CD14-positive monocyte (primary cell): ENCODE measurements around the gene ATP1A2. TPM values are rescaled to one million over a fixed set of nuclear protein-coding genes. Genes with fewer than 3 reads are reported as not detected.
A peak's percentile ranks its signal among the peaks of the same experiment; 100 is the strongest.

Experiments
- DNase-seq, 3 donors: peaks; one replicate each; pipeline ENCODE4 v3.0.0-alpha.2; 2011 to 2022
- H2AFZ ChIP-seq: 2 replicates; pipeline ENCODE4 v1.6.0; 2012; ENCODE audit warnings: mild to moderate bottlenecking, low read depth, low read length, inconsistent platforms; ENCODE audit not compliant: insufficient read depth, poor library complexity, severe bottlenecking
- H3K27ac ChIP-seq, 2 donors: 1 replicate in 1 of 2; 2 replicates in 1 of 2; pipeline ENCODE4 v1.5.1; 2012 to 2013; ENCODE audit warnings: low read length in 2 of 2, control low read depth in 1 of 2, inconsistent platforms in 1 of 2, low read depth in 1 of 2, mild to moderate bottlenecking in 1 of 2
- H3K27me3 ChIP-seq, 2 donors: one replicate each; pipeline versions ENCODE4 v1.6.0 to v1.6.1; 2011 to 2013; ENCODE audit warnings: low read length in 2 of 2; ENCODE audit not compliant: control insufficient read depth in 2 of 2, insufficient read depth in 2 of 2
- H3K36me3 ChIP-seq, 2 donors: replicated peaks in 1 of 2; 1 replicate in 1 of 2; 2 replicates in 1 of 2; pipeline versions ENCODE4 v1.5.1 to v1.6.1; 2012 to 2013; ENCODE audit warnings: low read length in 2 of 2, control low read depth in 1 of 2, inconsistent platforms in 1 of 2, mild to moderate bottlenecking in 1 of 2; ENCODE audit not compliant: insufficient read depth in 2 of 2, control insufficient read depth in 1 of 2
- H3K4me1 ChIP-seq, 2 donors: 1 replicate in 1 of 2; 2 replicates in 1 of 2; pipeline versions ENCODE4 v1.5.1 to v1.6.1; 2012 to 2013; ENCODE audit warnings: low read length in 2 of 2, control low read depth in 1 of 2, inconsistent platforms in 1 of 2, mild to moderate bottlenecking in 1 of 2, moderate library complexity in 1 of 2; ENCODE audit not compliant: insufficient read depth in 2 of 2, control insufficient read depth in 1 of 2
- H3K4me2 ChIP-seq: replicated peaks from 2 replicates; pipeline ENCODE3; 2012; ENCODE audit warnings: low read length, moderate library complexity, mild to moderate bottlenecking; ENCODE audit not compliant: poor library complexity, severe bottlenecking; ENCODE audit errors: extremely low read depth
- H3K4me3 ChIP-seq, 3 experiments: fragments of 200-600 bp in 1 of 3; sonication (generic) in 1 of 3; replicated peaks in 1 of 3; 1 replicate in 2 of 3; 2 replicates in 1 of 3; pipeline ENCODE4 v1.5.1; 2011 to 2013; ENCODE audit warnings: low read length in 3 of 3, mild to moderate bottlenecking in 3 of 3, control low read depth in 2 of 3, low read depth in 2 of 3, inconsistent platforms in 1 of 3, moderate library complexity in 1 of 3
- H3K79me2 ChIP-seq: 2 replicates; pipeline ENCODE4 v1.6.0; 2012; ENCODE audit warnings: mild to moderate bottlenecking, control low read depth, inconsistent platforms, low read length, moderate library complexity; ENCODE audit not compliant: insufficient read depth
- H3K9ac ChIP-seq: 2 replicates; pipeline ENCODE4 v1.6.0; 2017; ENCODE audit warnings: low read length, mild to moderate bottlenecking; ENCODE audit not compliant: insufficient read depth, poor library complexity, severe bottlenecking
- H3K9me3 ChIP-seq, 2 donors: replicated peaks in 1 of 2; 1 replicate in 1 of 2; 2 replicates in 1 of 2; pipeline versions ENCODE4 v1.5.1 to v1.6.1; 2012 to 2013; ENCODE audit warnings: low read length in 2 of 2, control low read depth in 1 of 2; ENCODE audit not compliant: control insufficient read depth in 1 of 2, insufficient read depth in 1 of 2
- H4K20me1 ChIP-seq: 2 replicates; pipeline ENCODE4 v1.6.0; 2012; ENCODE audit warnings: mild to moderate bottlenecking, low read length, control low read depth, moderate library complexity; ENCODE audit not compliant: insufficient read depth
- H3K27ac Mint-ChIP-seq, 7 donors: one replicate each; pipeline ENCODE4 v1.8.0; 2020; ENCODE audit warnings: mild to moderate bottlenecking in 7 of 7, mixed read lengths in 7 of 7, moderate library complexity in 6 of 7, inconsistent platforms in 2 of 7
- H3K27me3 Mint-ChIP-seq, 3 donors: one replicate each; pipeline ENCODE4 v1.8.0; 2021 to 2022; ENCODE audit warnings: low read depth in 3 of 3, mild to moderate bottlenecking in 3 of 3, mixed read lengths in 3 of 3, moderate library complexity in 3 of 3, inconsistent platforms in 1 of 3
- H3K36me3 Mint-ChIP-seq, 2 donors: one replicate each; pipeline ENCODE4 v1.8.0; 2020; ENCODE audit warnings: mixed read lengths in 2 of 2, inconsistent platforms in 1 of 2, mild to moderate bottlenecking in 1 of 2
- H3K4me1 Mint-ChIP-seq: one replicate; pipeline ENCODE4 v1.8.0; 2020; ENCODE audit warnings: mild to moderate bottlenecking, mixed read lengths
- H3K4me3 Mint-ChIP-seq, 2 donors: one replicate each; pipeline ENCODE4 v1.8.0; 2020; ENCODE audit warnings: mild to moderate bottlenecking in 2 of 2, mixed read lengths in 2 of 2, moderate library complexity in 1 of 2
- H3K9me3 Mint-ChIP-seq, 7 donors: one replicate each; pipeline ENCODE4 v1.8.0; 2020 to 2022; ENCODE audit warnings: mixed read lengths in 7 of 7, mild to moderate bottlenecking in 6 of 7, moderate library complexity in 6 of 7, inconsistent platforms in 2 of 7
- WGBS: methylation state at CpG from one replicate; pipeline ENCODE4 v1.1.5; 2013; ENCODE audit warnings: missing lambda C conversion rate; ENCODE audit not compliant: insufficient coverage; 5-methylcytosine and 5-hydroxymethylcytosine counted together
- intact Hi-C, 2 donors: fragments of 100-400 bp; cut with micrococcal nuclease; formaldehyde crosslinking; loops; one replicate each; pipeline versions ENCODE4 v1.15.0 to v1.15.1; 2023
- polyA plus RNA-seq, 3 donors: library from polyadenylated mRNA; depleted of rRNA in 1 of 3; unstranded in 2 of 3; stranded (reverse) in 1 of 3; fragments of 300-500 nt in 2 of 3; fragments of >200 nt in 1 of 3; fragmentation: Illumina TruSeq in 2 of 3; gene quantifications; 1 replicate in 2 of 3; 2 replicates in 1 of 3; pipeline ENCODE4 v1.2.3, GENCODE V29; 2012 to 2021
- TF ChIP-seq, protein P1 (sequence below): fragments of 200-600 bp; IDR thresholded peaks from one replicate; pipeline ENCODE4 v1.8.0; 2022; ENCODE audit warnings: antibody characterized with exemption, mild to moderate bottlenecking

Gene ATP1A2
- polyA plus RNA-seq, 3 donors, result 0.03 TPM; not detected in 2

DNA sequence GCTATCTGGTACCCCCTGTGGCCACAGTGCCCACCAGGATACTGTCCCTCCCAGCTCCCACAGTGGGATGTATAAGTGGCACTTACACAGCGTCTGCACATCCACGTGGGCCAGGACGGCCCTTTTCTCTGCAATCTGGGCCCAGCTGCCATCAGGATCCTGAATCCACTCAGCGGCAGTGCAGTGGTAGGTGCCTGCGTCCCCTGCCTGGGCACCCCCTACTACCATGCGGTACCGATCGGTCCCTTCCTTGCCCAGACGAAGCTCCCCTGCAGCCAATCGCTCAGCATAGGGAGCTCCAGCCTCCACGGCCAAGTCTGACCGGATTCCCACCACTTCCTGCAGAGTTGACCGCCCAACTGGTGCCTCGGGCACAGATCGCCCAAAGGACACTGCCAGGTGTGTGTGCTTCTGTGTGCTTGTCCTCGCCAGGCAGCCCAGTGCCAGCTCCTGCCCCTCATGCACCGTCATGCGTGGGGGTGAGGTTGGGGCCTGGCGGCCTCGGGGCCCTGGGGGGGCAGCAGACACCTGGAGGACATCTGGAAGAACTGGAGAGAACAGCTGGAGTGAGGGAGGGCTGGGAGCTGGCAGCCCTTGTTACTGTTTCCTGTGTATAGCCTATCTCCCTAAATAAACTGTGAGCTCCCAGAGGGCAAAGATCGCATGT, 21.8 kb upstream of the ATP1A2 start:
- no peaks in the 10 kb centered on the region for H3K27me3 ChIP-seq
- peak overlapping the region in 1 of 7 donors; percentile 25 for H3K27ac Mint-ChIP-seq
- peaks cover 25% of the 10 kb centered on the region in 2 donors for H3K36me3 Mint-ChIP-seq
- H3K9me3 ChIP-seq, result no peaks in the 10 kb centered on the region
- DNase-seq, result no peak
- H3K27me3 Mint-ChIP-seq, result peaks cover 3 to 12% (median 4%) of the 10 kb centered on the region in 3 donors
- H3K36me3 ChIP-seq, result peaks cover 14 to 50% of the 10 kb centered on the region in 2 donors
- H3K4me3 ChIP-seq, result no peak overlapping the region
- H3K4me3 Mint-ChIP-seq, result no peak overlapping the region
- H3K4me1 ChIP-seq, result peaks cover 23 to 26% of the 10 kb centered on the region in 2 donors
- H4K20me1 ChIP-seq, result peaks cover 9% of the 10 kb centered on the region
- no peak overlapping the region for H3K27ac ChIP-seq
- intact Hi-C loops, result loop anchor here (10.0 kb wide), 2 partner anchors 159 to 309 kb away; partner anchors contain the start of gene DUSP23 (in 1 of the 2)
- no peaks in the 10 kb centered on the region for H3K79me2 ChIP-seq
- TF ChIP-seq, protein P1, sequence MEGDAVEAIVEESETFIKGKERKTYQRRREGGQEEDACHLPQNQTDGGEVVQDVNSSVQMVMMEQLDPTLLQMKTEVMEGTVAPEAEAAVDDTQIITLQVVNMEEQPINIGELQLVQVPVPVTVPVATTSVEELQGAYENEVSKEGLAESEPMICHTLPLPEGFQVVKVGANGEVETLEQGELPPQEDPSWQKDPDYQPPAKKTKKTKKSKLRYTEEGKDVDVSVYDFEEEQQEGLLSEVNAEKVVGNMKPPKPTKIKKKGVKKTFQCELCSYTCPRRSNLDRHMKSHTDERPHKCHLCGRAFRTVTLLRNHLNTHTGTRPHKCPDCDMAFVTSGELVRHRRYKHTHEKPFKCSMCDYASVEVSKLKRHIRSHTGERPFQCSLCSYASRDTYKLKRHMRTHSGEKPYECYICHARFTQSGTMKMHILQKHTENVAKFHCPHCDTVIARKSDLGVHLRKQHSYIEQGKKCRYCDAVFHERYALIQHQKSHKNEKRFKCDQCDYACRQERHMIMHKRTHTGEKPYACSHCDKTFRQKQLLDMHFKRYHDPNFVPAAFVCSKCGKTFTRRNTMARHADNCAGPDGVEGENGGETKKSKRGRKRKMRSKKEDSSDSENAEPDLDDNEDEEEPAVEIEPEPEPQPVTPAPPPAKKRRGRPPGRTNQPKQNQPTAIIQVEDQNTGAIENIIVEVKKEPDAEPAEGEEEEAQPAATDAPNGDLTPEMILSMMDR, result no peak
- H3K9ac ChIP-seq, result no peak overlapping the region
- no peak overlapping the region for H3K4me2 ChIP-seq
- H3K4me1 Mint-ChIP-seq, result peaks cover 21% of the 10 kb centered on the region
- no peak overlapping the region for H2AFZ ChIP-seq
- 94% methylated on average over 15 of the region's 21 CpGs for WGBS
- no peaks in the 10 kb centered on the region for H3K9me3 Mint-ChIP-seq

DNA sequence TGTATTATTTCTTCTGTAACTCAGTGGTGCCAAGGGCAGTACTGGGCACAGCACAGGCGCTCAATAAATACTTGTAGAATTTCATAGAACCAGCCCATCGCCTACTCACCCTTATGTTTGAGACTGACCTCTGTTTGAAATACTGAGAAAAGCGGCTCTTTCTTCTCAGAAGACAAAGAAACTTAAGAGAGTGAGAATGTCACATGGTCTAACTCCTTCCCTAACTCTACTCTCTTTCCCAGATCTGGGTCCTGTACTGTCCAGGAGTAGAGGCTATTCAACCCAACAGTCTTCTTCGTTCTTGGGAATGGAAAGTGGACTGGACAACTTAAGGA, 21.3 kb upstream of the ATP1A2 start:
- no peaks in the 10 kb centered on the region for H3K27me3 ChIP-seq
- peaks cover 22% of the 10 kb centered on the region for H3K4me1 Mint-ChIP-seq
- no peak overlapping the region for H3K27ac Mint-ChIP-seq
- intact Hi-C loops, result loop anchor here (10.0 kb wide), 2 partner anchors 159 to 309 kb away; partner anchors contain the start of gene DUSP23 (in 1 of the 2)
- WGBS, result 100% methylated on average over 1 of the region's 4 CpGs
- no peaks in the 10 kb centered on the region for H3K9me3 ChIP-seq
- H3K36me3 ChIP-seq, result peaks cover 14 to 45% of the 10 kb centered on the region in 2 donors
- no peaks in the 10 kb centered on the region for H3K9me3 Mint-ChIP-seq
- peaks cover 9% of the 10 kb centered on the region for H4K20me1 ChIP-seq
- H3K4me3 ChIP-seq, result no peak overlapping the region
- TF ChIP-seq, protein P1, result no peak
- H3K9ac ChIP-seq, result no peak overlapping the region
- peaks cover 3 to 12% (median 4%) of the 10 kb centered on the region in 3 donors for H3K27me3 Mint-ChIP-seq
- peaks cover 25 to 30% of the 10 kb centered on the region in 2 donors for H3K4me1 ChIP-seq
- H3K27ac ChIP-seq, result no peak overlapping the region
- no peak for DNase-seq
- H3K4me3 Mint-ChIP-seq, result no peak overlapping the region
- no peak overlapping the region for H3K4me2 ChIP-seq
- H3K36me3 Mint-ChIP-seq, result peaks cover 21 to 25% of the 10 kb centered on the region in 2 donors
- H3K79me2 ChIP-seq, result no peaks in the 10 kb centered on the region
- no peak overlapping the region for H2AFZ ChIP-seq
